Neural cell (in vitro differentiated cells): ENCODE data around the gene FGF12.

ENCODE experiments used
- CTCF ChIP-seq: fragments of 450-650 bp; IDR thresholded peaks from 2 replicates; pipeline ENCODE4 v1.5.1; 2014; ENCODE audit warnings: antibody characterized with exemption, mild to moderate bottlenecking, moderate library complexity; ENCODE audit not compliant: poor library complexity, severe bottlenecking
- POLR2AphosphoS5 ChIP-seq: IDR thresholded peaks from 2 replicates; pipeline ENCODE4 v1.6.1; 2012
- SMC3 ChIP-seq: fragments of 450-650 bp; conservative IDR thresholded peaks from 2 replicates; pipeline ENCODE4 v1.6.1; 2014; ENCODE audit warnings: antibody characterized with exemption, mild to moderate bottlenecking, moderate library complexity; ENCODE audit not compliant: poor library complexity

DNA sequence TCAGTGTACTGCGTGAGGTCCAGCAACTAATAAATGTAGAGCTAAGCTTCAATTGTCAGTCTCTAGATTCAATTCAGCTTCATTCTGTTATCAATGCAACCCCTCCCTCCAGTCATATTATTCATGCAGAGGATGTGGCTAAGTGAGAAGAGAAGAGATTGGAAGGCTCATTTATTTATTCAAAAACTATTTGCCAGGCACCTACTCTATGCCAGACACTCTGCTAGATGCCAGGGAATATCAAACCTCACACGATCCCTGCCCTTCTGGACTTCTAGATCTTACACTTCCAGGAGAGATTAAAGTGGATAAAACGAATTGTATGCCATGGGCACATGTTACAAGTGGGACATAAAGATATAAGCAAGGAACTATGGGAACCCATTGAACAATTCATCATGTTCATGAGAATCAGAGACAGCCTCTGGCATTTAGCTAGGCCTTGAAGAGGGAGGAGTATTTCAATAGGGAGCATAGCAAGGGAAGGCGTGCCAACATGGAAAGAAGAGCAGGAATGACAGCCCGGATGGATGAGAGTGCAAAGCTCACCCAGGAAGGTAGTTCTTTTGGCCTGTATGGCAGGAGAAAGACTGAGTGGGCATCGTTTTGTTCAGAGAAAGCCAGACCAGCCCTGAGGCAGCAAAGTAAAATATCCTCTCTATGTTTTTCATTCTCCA lies 75.4 kb downstream of the FGF12 start:
- TF ChIP-seq CTCF (no peak), POLR2AphosphoS5 (no peak), SMC3 (no peak)
